ENCODE data around the gene FAM53A. TPM values are rescaled to one million over a fixed set of nuclear protein-coding genes. Genes with fewer than 3 reads are reported as not detected.

Gene FAM53A
- total and polyA plus RNA-seq, 2 of the 13 experiments (the other 11 are each of a cell fraction or from before 2014, with no cell fraction given) = 0.48 to 1.1 TPM

DNA sequence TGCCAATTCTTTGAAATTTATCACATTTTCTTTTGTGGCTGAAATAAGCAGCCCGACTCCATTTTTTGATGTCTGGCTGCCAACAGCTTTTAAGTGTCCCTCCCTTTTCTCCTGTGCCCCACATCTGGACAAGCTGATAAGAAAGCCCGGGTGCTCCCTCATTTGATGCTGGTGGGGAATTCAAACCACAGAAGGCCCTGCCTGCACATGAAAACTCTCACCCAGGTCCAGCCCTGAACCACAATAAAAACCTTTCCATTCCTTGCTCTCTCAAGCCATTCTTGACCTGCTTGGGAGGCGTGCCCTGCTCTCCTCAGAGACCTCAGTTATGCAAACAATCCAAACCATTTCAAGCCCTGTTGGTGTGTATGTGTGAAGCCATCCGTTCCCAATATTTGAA lies 93.9 kb downstream of the FAM53A start (continued):
- TF ChIP-seq, protein P1, sequence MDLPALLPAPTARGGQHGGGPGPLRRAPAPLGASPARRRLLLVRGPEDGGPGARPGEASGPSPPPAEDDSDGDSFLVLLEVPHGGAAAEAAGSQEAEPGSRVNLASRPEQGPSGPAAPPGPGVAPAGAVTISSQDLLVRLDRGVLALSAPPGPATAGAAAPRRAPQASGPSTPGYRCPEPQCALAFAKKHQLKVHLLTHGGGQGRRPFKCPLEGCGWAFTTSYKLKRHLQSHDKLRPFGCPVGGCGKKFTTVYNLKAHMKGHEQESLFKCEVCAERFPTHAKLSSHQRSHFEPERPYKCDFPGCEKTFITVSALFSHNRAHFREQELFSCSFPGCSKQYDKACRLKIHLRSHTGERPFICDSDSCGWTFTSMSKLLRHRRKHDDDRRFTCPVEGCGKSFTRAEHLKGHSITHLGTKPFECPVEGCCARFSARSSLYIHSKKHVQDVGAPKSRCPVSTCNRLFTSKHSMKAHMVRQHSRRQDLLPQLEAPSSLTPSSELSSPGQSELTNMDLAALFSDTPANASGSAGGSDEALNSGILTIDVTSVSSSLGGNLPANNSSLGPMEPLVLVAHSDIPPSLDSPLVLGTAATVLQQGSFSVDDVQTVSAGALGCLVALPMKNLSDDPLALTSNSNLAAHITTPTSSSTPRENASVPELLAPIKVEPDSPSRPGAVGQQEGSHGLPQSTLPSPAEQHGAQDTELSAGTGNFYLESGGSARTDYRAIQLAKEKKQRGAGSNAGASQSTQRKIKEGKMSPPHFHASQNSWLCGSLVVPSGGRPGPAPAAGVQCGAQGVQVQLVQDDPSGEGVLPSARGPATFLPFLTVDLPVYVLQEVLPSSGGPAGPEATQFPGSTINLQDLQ (CRISPR knock-in tag; IDR thresholded peaks at IDR 0.05) = no peak
- TF ChIP-seq FOXA1 (IDR thresholded peaks at IDR 0.05) (no peak), FOXA1 (CRISPR knock-in tag; IDR thresholded peaks at IDR 0.05) (no peak), AFF4 (CRISPR knock-in tag; IDR thresholded peaks at IDR 0.05) (no peak), ATF1 (CRISPR knock-in tag; IDR thresholded peaks at IDR 0.05) (no peak), SMAD1 (CRISPR knock-in tag; IDR thresholded peaks at IDR 0.05; ENCODE audit: borderline replicate concordance, low read depth) (no peak), SMARCC2 (IDR thresholded peaks at IDR 0.05) (no peak), SNRNP70 (IDR thresholded peaks at IDR 0.05; ENCODE audit: low read depth, low read length) (no peak), HCFC1 (IDR thresholded peaks at IDR 0.05; ENCODE audit: low read depth, low read length) (no peak), RFXANK (CRISPR knock-in tag; IDR thresholded peaks at IDR 0.05) (no peak)
- TF ChIP-seq, protein P2, sequence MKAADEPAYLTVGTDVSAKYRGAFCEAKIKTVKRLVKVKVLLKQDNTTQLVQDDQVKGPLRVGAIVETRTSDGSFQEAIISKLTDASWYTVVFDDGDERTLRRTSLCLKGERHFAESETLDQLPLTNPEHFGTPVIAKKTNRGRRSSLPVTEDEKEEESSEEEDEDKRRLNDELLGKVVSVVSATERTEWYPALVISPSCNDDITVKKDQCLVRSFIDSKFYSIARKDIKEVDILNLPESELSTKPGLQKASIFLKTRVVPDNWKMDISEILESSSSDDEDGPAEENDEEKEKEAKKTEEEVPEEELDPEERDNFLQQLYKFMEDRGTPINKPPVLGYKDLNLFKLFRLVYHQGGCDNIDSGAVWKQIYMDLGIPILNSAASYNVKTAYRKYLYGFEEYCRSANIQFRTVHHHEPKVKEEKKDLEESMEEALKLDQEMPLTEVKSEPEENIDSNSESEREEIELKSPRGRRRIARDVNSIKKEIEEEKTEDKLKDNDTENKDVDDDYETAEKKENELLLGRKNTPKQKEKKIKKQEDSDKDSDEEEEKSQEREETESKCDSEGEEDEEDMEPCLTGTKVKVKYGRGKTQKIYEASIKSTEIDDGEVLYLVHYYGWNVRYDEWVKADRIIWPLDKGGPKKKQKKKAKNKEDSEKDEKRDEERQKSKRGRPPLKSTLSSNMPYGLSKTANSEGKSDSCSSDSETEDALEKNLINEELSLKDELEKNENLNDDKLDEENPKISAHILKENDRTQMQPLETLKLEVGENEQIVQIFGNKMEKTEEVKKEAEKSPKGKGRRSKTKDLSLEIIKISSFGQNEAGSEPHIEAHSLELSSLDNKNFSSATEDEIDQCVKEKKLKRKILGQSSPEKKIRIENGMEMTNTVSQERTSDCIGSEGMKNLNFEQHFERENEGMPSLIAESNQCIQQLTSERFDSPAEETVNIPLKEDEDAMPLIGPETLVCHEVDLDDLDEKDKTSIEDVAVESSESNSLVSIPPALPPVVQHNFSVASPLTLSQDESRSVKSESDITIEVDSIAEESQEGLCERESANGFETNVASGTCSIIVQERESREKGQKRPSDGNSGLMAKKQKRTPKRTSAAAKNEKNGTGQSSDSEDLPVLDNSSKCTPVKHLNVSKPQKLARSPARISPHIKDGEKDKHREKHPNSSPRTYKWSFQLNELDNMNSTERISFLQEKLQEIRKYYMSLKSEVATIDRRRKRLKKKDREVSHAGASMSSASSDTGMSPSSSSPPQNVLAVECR (CRISPR knock-in tag; IDR thresholded peaks at IDR 0.05; ENCODE audit: borderline replicate concordance) = no peak
- TF ChIP-seq, protein P3, sequence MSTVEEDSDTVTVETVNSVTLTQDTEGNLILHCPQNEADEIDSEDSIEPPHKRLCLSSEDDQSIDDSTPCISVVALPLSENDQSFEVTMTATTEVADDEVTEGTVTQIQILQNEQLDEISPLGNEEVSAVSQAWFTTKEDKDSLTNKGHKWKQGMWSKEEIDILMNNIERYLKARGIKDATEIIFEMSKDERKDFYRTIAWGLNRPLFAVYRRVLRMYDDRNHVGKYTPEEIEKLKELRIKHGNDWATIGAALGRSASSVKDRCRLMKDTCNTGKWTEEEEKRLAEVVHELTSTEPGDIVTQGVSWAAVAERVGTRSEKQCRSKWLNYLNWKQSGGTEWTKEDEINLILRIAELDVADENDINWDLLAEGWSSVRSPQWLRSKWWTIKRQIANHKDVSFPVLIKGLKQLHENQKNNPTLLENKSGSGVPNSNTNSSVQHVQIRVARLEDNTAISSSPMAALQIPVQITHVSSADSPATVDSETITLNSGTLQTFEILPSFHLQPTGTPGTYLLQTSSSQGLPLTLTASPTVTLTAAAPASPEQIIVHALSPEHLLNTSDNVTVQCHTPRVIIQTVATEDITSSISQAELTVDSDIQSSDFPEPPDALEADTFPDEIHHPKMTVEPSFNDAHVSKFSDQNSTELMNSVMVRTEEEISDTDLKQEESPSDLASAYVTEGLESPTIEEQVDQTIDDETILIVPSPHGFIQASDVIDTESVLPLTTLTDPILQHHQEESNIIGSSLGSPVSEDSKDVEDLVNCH (CRISPR knock-in tag; IDR thresholded peaks at IDR 0.05) = no peak

Data from HepG2 (cell line).